ENCODE results near the gene CERS6.

DNA sequence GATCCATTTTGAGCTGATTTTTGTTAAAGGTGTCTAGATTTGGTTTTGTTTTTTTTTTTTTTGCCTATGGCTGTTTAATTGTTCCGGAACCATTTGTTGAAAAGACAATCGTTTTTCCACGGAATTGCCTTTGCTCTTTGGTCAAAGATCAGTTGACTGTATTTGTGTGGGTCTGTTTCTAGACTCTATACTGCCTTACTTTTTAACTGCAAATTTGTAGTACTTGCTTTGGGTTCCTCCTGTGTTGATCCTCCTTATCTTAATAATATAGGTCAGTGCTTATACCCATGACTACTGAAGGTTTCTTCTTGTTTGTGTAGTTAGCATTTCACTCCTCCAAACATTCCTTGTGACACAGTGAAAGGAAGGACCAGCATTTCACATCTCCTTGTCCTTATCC, 30.4 kb downstream of the CERS6 start:
- TF ChIP-seq CTCF (conservative IDR thresholded peaks at IDR 0.05): no peak
- TF ChIP-seq EZH2 (IDR thresholded peaks at IDR 0.05; ENCODE audit: low read depth): no peak
